ENCODE data around the gene PRPH. TPM values are rescaled to one million over a fixed set of nuclear protein-coding genes. Genes with fewer than 3 reads are reported as not detected.

The PRPH gene
- total RNA-seq, 1 donor from 2014 or later: 0.26 TPM

GRCh38 chr12:49336645-49337584 is 42.0 kb downstream of the PRPH start, which contains the start of gene C1QL4:
TSS of gene C1QL4 (minus strand) at chr12:49337188. CDS start at chr12:49336477, 711 bp downstream.
- DNase-seq (ENCODE audit: low read depth) (peak; percentile 32), FAIRE-seq (no peak)
- TF ChIP-seq, protein P1, sequence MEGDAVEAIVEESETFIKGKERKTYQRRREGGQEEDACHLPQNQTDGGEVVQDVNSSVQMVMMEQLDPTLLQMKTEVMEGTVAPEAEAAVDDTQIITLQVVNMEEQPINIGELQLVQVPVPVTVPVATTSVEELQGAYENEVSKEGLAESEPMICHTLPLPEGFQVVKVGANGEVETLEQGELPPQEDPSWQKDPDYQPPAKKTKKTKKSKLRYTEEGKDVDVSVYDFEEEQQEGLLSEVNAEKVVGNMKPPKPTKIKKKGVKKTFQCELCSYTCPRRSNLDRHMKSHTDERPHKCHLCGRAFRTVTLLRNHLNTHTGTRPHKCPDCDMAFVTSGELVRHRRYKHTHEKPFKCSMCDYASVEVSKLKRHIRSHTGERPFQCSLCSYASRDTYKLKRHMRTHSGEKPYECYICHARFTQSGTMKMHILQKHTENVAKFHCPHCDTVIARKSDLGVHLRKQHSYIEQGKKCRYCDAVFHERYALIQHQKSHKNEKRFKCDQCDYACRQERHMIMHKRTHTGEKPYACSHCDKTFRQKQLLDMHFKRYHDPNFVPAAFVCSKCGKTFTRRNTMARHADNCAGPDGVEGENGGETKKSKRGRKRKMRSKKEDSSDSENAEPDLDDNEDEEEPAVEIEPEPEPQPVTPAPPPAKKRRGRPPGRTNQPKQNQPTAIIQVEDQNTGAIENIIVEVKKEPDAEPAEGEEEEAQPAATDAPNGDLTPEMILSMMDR (IDR thresholded peaks at IDR 0.05; ENCODE audit: insufficient read depth, low read length, severe bottlenecking): peak; percentile 82
- Histone ChIP-seq H3K36me3 (ENCODE audit: control insufficient read depth, insufficient read depth, low read length) (no peaks in the 10 kb centered on the region), H3K27me3 (ENCODE audit: control insufficient read depth, insufficient read depth, low read length) (peaks cover 33% of the 10 kb centered on the region), H3K4me3 (ENCODE audit: low read depth, low read length) (peak within 1 kb of the TSS; percentile 17)

DNA sequence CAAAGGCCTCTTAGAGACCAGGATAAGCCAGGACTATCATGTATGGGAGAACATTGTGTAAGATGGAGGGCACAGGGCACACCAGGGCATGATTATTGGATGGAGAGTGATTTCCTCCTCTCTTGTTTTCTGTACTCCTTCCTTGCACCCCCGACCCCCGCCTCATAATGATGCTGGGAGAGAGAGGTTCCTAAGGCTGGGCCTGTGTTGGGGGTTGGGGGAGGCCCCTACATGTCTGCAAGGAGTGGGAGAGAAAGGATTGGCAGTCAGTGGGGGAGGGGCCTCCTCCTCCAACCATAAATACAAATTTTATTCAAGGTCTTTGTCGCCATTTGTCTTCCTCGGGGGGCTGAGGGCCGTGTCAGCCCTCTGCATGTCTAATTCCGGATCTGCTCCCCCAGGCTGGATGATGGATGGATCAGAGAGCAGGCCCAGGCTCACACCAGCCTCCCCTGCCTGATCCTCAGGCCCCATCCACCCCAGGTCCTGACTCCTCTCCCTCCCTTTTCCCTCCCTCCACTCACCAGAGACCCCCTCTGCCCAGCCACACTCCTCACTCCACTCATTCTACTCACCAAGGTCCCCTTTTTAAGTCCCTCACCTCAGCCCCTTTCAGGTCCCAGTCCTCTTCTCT is 44.0 kb downstream of the PRPH start:
- DNase-seq (ENCODE audit: low read depth) (no peak), FAIRE-seq (no peak)
- H3K36me3 ChIP-seq (ENCODE audit: control insufficient read depth, insufficient read depth, low read length): no peaks in the 10 kb centered on the region
- TF ChIP-seq, protein P1 (IDR thresholded peaks at IDR 0.05; ENCODE audit: insufficient read depth, low read length, severe bottlenecking): no peak
- H3K4me3 ChIP-seq (ENCODE audit: low read depth, low read length): no peak overlapping the region
- H3K27me3 ChIP-seq (ENCODE audit: control insufficient read depth, insufficient read depth, low read length): peaks cover 44% of the 10 kb centered on the region

DNA sequence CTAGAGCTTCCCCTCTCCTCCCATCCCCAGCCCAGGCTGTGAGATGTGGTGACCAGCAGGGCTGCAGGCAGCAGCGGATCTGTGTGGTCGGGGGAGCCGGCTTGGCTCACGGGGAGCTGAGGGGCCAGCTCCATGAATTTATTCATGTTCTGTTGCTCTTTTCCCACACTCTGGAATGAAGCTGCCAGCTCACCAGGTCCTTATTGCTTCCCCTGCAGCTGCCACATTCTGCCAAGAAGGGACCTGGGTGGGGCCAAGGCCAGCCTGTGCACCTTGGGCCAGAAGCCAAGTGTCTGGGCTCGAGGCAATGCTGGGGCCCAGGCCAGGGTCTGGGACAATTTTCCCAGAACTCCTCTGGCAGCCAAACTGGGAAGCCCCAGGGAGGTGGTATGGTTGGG is 44.5 kb downstream of the PRPH start:
- no peak for DNase-seq (ENCODE audit: low read depth)
- Histone ChIP-seq H3K4me3 (ENCODE audit: low read depth, low read length) (no peak overlapping the region), H3K36me3 (ENCODE audit: control insufficient read depth, insufficient read depth, low read length) (no peaks in the 10 kb centered on the region), H3K27me3 (ENCODE audit: control insufficient read depth, insufficient read depth, low read length) (peaks cover 44% of the 10 kb centered on the region)
- TF ChIP-seq, protein P1 (IDR thresholded peaks at IDR 0.05; ENCODE audit: insufficient read depth, low read length, severe bottlenecking): no peak
- no peak for FAIRE-seq

- FAIRE-seq (no peak), DNase-seq (ENCODE audit: low read depth) (no peak)
- Histone ChIP-seq H3K27me3 (ENCODE audit: control insufficient read depth, insufficient read depth, low read length) (peaks cover 46% of the 10 kb centered on the region), H3K36me3 (ENCODE audit: control insufficient read depth, insufficient read depth, low read length) (no peaks in the 10 kb centered on the region), H3K4me3 (ENCODE audit: low read depth, low read length) (no peak overlapping the region)
- TF ChIP-seq, protein P1 (IDR thresholded peaks at IDR 0.05; ENCODE audit: insufficient read depth, low read length, severe bottlenecking): no peak
These were observed 45.3 kb downstream of the PRPH start for GRCh38 chr12:49340095-49340870.

GRCh38 chr12:49340971-49341776 is 46.2 kb downstream of the PRPH start:
- no peaks in the 10 kb centered on the region for H3K36me3 ChIP-seq (ENCODE audit: control insufficient read depth, insufficient read depth, low read length)
- FAIRE-seq (no peak), DNase-seq (ENCODE audit: low read depth) (no peak)
- H3K27me3 ChIP-seq (ENCODE audit: control insufficient read depth, insufficient read depth, low read length): peaks cover 43% of the 10 kb centered on the region
- TF ChIP-seq, protein P1 (IDR thresholded peaks at IDR 0.05; ENCODE audit: insufficient read depth, low read length, severe bottlenecking): no peak
- H3K4me3 ChIP-seq (ENCODE audit: low read depth, low read length): no peak overlapping the region

Measured in bronchial epithelial cell (primary cell).